Measurements from ENCODE around the gene GABRD.

GRCh38 chr1:2080140-2080539, 61.0 kb downstream of the GABRD start:
- TF ChIP-seq EZH2 (IDR thresholded peaks at IDR 0.05; ENCODE audit: insufficient read depth, poor library complexity, severe bottlenecking), result no peak
- TF ChIP-seq EZH2phosphoT487 (IDR thresholded peaks at IDR 0.05; ENCODE audit: insufficient read depth, low read depth), result no peak
